HG03575 (cell line): ENCODE measurements around the gene TMEM217.
"Not testable (repeated sequence)": the region's sequence is repeated elsewhere in the genome, so short reads cannot be mapped to it uniquely, and the experiment has no call there.

ENCODE experiments used
- ATAC-seq: cut with Tn5 transposase; IDR thresholded peaks from one replicate; pipeline ENCODE4 v1.9.1; 2021; ENCODE audit not compliant: unreplicated experiment, insufficient number of reproducible peaks, low FRiP score; ENCODE audit errors: extremely low read depth

Gene TMEM217

GRCh38 chr6:37200085-37200484 lies 57.9 kb downstream of the TMEM217 start:
- ATAC-seq, result no peak

- not testable (repeated sequence) for ATAC-seq
These were observed 61.5 kb downstream of the TMEM217 start for GRCh38 chr6:37196451-37196850.

GRCh38 chr6:37194886-37195285 lies 63.1 kb downstream of the TMEM217 start:
- not testable (repeated sequence) for ATAC-seq

- ATAC-seq, result no peak
These were observed 65.3 kb downstream of the TMEM217 start for GRCh38 chr6:37192666-37193065.

GRCh38 chr6:37190159-37190535 lies 67.8 kb downstream of the TMEM217 start:
- ATAC-seq, result no peak

- no peak for ATAC-seq
These were observed 68.9 kb downstream of the TMEM217 start for GRCh38 chr6:37188962-37189510.

GRCh38 chr6:37187321-37188022 lies 70.5 kb downstream of the TMEM217 start:
- no peak for ATAC-seq

- ATAC-seq, result not testable (repeated sequence)
These were observed 71.8 kb downstream of the TMEM217 start for GRCh38 chr6:37185949-37186720.

- no peak for ATAC-seq
These were observed 75.0 kb downstream of the TMEM217 start for GRCh38 chr6:37182736-37183590.

- not testable (repeated sequence) for ATAC-seq
These were observed 77.3 kb downstream of the TMEM217 start for GRCh38 chr6:37180610-37181009.

GRCh38 chr6:37180075-37180474 lies 77.9 kb downstream of the TMEM217 start:
- no peak for ATAC-seq

GRCh38 chr6:37177935-37178517 lies 79.9 kb downstream of the TMEM217 start:
- ATAC-seq, result no peak

- ATAC-seq, result no peak
These were observed 80.6 kb downstream of the TMEM217 start for GRCh38 chr6:37177077-37177934.

GRCh38 chr6:37176268-37177076 lies 81.5 kb downstream of the TMEM217 start:
- no peak for ATAC-seq

- no peak for ATAC-seq
These were observed 82.3 kb downstream of the TMEM217 start for GRCh38 chr6:37175332-37176267.
